Activated CD4-positive, CD25-positive, alpha-beta regulatory T cell treated with anti-CD3 and anti-CD28 coated beads, Interleukin-2, amount 50 U/mL, for 16 hours (primary cell): ENCODE results near the gene ITPK1.
"Not testable (repeated sequence)": the region's sequence is repeated elsewhere in the genome, so short reads cannot be mapped to it uniquely, and the experiment has no call there.

ENCODE experiments used
- DNase-seq: peaks from one replicate; pipeline ENCODE4 v3.0.0-alpha.2; 2020; ENCODE audit warnings: low read depth, low spot score

Gene ITPK1

GRCh38 chr14:93084866-93085857 lies 30.6 kb downstream of the ITPK1 start:
- DNase-seq = no peak

GRCh38 chr14:93084402-93084801 lies 31.3 kb downstream of the ITPK1 start:
- DNase-seq = no peak

- no peak for DNase-seq
Observed at GRCh38 chr14:93083917-93084316, 31.8 kb downstream of the ITPK1 start.

- no peak for DNase-seq
Observed at GRCh38 chr14:93082576-93083001, 33.1 kb downstream of the ITPK1 start.

GRCh38 chr14:93081876-93082570 lies 33.7 kb downstream of the ITPK1 start:
- no peak for DNase-seq

- no peak for DNase-seq
Observed at GRCh38 chr14:93079865-93080403, 35.8 kb downstream of the ITPK1 start.

- no peak for DNase-seq
Observed at GRCh38 chr14:93079321-93079720, 36.4 kb downstream of the ITPK1 start.

GRCh38 chr14:93078870-93079269 lies 36.9 kb downstream of the ITPK1 start:
- no peak for DNase-seq

GRCh38 chr14:93076755-93077154 lies 39.0 kb downstream of the ITPK1 start:
- no peak for DNase-seq

GRCh38 chr14:93075891-93076290 lies 39.8 kb downstream of the ITPK1 start:
- no peak for DNase-seq

- DNase-seq = no peak
Observed at GRCh38 chr14:93073910-93074769, 41.6 kb downstream of the ITPK1 start.

- DNase-seq = no peak
Observed at GRCh38 chr14:93073358-93073707, 42.4 kb downstream of the ITPK1 start.

GRCh38 chr14:93072659-93073357 lies 42.9 kb downstream of the ITPK1 start:
- no peak for DNase-seq

GRCh38 chr14:93068711-93069110 lies 47.0 kb downstream of the ITPK1 start:
- DNase-seq = no peak

GRCh38 chr14:93067088-93067487 lies 48.6 kb downstream of the ITPK1 start:
- DNase-seq = no peak

GRCh38 chr14:93065272-93065730 lies 50.4 kb downstream of the ITPK1 start:
- DNase-seq = no peak

- no peak for DNase-seq
Observed at GRCh38 chr14:93064411-93065271, 51.1 kb downstream of the ITPK1 start.

GRCh38 chr14:93063393-93063792 lies 52.3 kb downstream of the ITPK1 start:
- DNase-seq = no peak

GRCh38 chr14:93062890-93063289 lies 52.8 kb downstream of the ITPK1 start:
- no peak for DNase-seq

GRCh38 chr14:93062013-93062412 lies 53.7 kb downstream of the ITPK1 start:
- DNase-seq = not testable (repeated sequence)
